Measurements from ENCODE around the gene PCDHA13. TPM values are rescaled to one million over a fixed set of nuclear protein-coding genes. Genes with fewer than 3 reads are reported as not detected.
A peak's percentile ranks its signal among the peaks of the same experiment; 100 is the strongest.

The PCDHA13 gene
- total RNA-seq, 8 experiments from 2014 or later, result 0.21 to 13.2 (median 2.3) TPM; not detected in 1

GRCh38 chr5:140883373-140883772 lies 1.4 kb downstream of the PCDHA13 start:
- 42 to 100% (median 76%) methylated on average over 2 to 32 of the region's 41 CpGs; no CpG with 5 or more reads in 3 of the 10 experiments for WGBS, 10 experiments

GRCh38 chr5:140883927-140884697 lies 2.2 kb downstream of the PCDHA13 start:
- no peak for ATAC-seq (replicated peaks in 6 of 8)
- Histone ChIP-seq H3K4me3 (no peak overlapping the region), H3K4me1 (replicated peaks in 1 of 2) (no peaks in the 10 kb centered on the region), H3K27ac (no peak overlapping the region)
- WGBS, 10 experiments, result 13 to 100% (median 93%) methylated on average over 2 to 52 of the region's 79 CpGs; no CpG with 5 or more reads in 2 of the 10 experiments
- in situ Hi-C loops (cut with MboI; ENCODE audit: low pct_unique_long_range_greater_than_20kb in 2 of 9, low sequenced_read_pairs in 9 of 9, unreplicated experiment in 9 of 9), result loop anchor here in 1 of 9 experiments (25.0 kb wide), 1 partner anchor 153 kb away; no protein-coding TSS in a partner anchor

More at GRCh38 chr5:140883373-140883772, 1.4 kb downstream of the PCDHA13 start:
- no peak overlapping the region for H3K27ac ChIP-seq
- H3K4me3 ChIP-seq, result no peak overlapping the region
- no peaks in the 10 kb centered on the region for H3K4me1 ChIP-seq (replicated peaks in 1 of 2)
- ATAC-seq (replicated peaks in 6 of 8), result no peak
- in situ Hi-C loops (cut with MboI; ENCODE audit: low pct_unique_long_range_greater_than_20kb in 2 of 9, low sequenced_read_pairs in 9 of 9, unreplicated experiment in 9 of 9), result loop anchor here in 1 of 9 experiments (25.0 kb wide), 1 partner anchor 154 kb away; no protein-coding TSS in a partner anchor

- Histone ChIP-seq H3K4me3 (no peak overlapping the region), H3K4me1 (replicated peaks in 1 of 2) (no peaks in the 10 kb centered on the region), H3K27ac (no peak overlapping the region)
- in situ Hi-C loops (cut with MboI; ENCODE audit: low pct_unique_long_range_greater_than_20kb in 2 of 9, low sequenced_read_pairs in 9 of 9, unreplicated experiment in 9 of 9), result no loop called here
- ATAC-seq (replicated peaks in 6 of 8), result no peak
- 83 to 100% (median 100%) methylated on average over 1 of the region's 1 CpG; no CpG with 5 or more reads in 7 of the 10 experiments for WGBS, 10 experiments
Measured at GRCh38 chr5:140916325-140916724, 34.4 kb downstream of the PCDHA13 start.

DNA sequence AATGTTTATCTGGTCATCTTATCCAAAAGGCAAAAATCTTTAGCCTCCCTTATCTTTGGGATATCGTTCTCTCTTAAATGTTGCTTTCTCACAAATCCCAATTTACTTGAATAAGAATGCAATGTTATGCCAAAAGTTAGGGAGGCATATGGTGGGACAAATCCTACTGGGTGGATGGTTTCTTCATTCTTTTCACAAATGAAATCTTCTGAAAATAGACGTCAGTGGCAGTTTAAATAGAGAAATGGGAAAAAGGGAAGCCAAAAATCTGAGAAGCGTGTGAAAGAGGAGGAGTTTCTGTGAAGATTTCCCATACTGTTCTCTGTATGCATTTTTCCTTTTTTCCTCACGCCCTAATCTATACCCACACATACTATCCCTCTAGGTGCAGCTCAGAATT lies 41.7 kb downstream of the PCDHA13 start:
- no peak overlapping the region for H3K4me3 ChIP-seq
- peaks cover 0 to 4% of the 10 kb centered on the region in 2 donors for H3K4me1 ChIP-seq (replicated peaks in 1 of 2)
- WGBS, 10 experiments, result 8 to 100% (median 93%) methylated on average over 1 to 4 of the region's 4 CpGs; no CpG with 5 or more reads in 2 of the 10 experiments
- in situ Hi-C loops (cut with MboI; ENCODE audit: low pct_unique_long_range_greater_than_20kb in 2 of 9, low sequenced_read_pairs in 9 of 9, unreplicated experiment in 9 of 9), result no loop called here
- no peak overlapping the region for H3K27ac ChIP-seq
- ATAC-seq (replicated peaks in 6 of 8), result no peak

DNA sequence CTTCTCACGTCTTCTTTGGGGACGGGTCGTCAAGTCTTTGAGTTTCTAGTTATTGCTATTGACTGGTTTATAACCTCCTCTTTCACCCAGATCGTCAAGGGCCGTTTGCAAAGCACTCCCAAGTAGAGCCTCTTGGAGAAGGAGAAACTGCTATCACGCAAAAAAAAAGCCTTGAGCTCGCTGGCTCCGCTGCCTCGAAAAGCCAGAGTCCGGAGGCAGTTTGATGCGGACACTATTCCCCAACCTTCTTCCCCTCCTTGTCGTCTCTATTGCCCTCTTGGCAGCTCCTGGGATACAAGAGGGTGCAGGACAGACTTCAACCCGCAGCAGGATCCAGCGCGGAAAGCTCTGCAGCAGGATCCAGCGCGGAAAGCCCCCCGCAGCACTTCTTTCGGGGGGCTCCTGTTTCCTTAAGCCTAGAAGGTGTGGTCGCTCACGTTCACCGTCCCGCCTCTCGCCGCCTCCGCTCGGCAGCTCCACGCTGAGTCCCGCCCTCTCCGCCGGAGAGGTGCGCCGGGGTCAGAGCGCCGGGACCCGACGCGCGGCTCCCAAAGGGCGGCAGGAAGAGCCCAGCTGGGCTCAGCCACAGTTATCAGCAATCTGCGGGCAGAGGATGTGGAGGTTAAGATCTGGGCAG lies 44.0 kb downstream of the PCDHA13 start, which contains the start of gene PCDHAC1:
Gene PCDHAC1, plus strand, starts transcription at position 494 of the 637 bp plus-strand sequence. CDS start 594 bp downstream, outside the sequence.
- Histone ChIP-seq H3K4me3 (peak within 1 kb of the TSS; percentile 25 to 56 (median 42)), H3K27ac (peak within 1 kb of the TSS in 1 of 2 donors; percentile 45), H3K4me1 (replicated peaks in 1 of 2) (peaks cover 0 to 4% of the 10 kb centered on the region in 2 donors)
- peak in 7 of 8 experiments; percentile 30 to 85 (median 82) for ATAC-seq (replicated peaks in 6 of 8)
- 0 to 17% (median 3%) methylated on average over 1 to 14 of the region's 41 CpGs; no CpG with 5 or more reads in 5 of the 10 experiments for WGBS, 10 experiments
- in situ Hi-C loops (cut with MboI; ENCODE audit: low pct_unique_long_range_greater_than_20kb in 2 of 9, low sequenced_read_pairs in 9 of 9, unreplicated experiment in 9 of 9), result loop anchor here in 1 of 9 experiments (25.0 kb wide), 1 partner anchor 111 kb away; no protein-coding TSS in a partner anchor

GRCh38 chr5:140926443-140927227 lies 44.7 kb downstream of the PCDHA13 start:
- H3K27ac ChIP-seq, result peak overlapping the region in 1 of 2 donors; percentile 45
- H3K4me1 ChIP-seq (replicated peaks in 1 of 2), result peaks cover 0 to 4% of the 10 kb centered on the region in 2 donors
- peak overlapping the region; percentile 25 to 56 (median 42) for H3K4me3 ChIP-seq
- 0 to 9% (median 6%) methylated on average over 2 to 25 of the region's 74 CpGs; no CpG with 5 or more reads in 4 of the 10 experiments for WGBS, 10 experiments
- in situ Hi-C loops (cut with MboI; ENCODE audit: low pct_unique_long_range_greater_than_20kb in 2 of 9, low sequenced_read_pairs in 9 of 9, unreplicated experiment in 9 of 9), result loop anchor here in 1 of 9 experiments (25.0 kb wide), 1 partner anchor 111 kb away; no protein-coding TSS in a partner anchor
- ATAC-seq (replicated peaks in 6 of 8), result peak; percentile 25 to 98 (median 96)

DNA sequence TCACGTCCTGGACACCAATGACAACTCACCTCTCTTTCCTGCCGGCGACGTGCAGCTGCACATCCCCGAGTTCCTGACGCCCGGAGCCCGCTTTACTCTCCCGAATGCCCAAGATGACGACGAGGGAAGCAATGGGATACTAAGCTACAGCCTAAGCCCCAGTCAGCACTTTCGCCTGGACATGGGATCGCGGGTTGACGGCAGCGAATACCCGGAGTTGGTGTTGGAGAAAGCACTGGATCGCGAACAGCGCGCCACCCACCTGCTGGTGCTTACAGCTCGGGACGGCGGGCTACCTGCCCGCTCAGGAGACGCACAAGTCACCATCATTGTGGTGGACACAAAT lies 45.3 kb downstream of the PCDHA13 start:
- WGBS, 10 experiments, result 5 to 67% (median 35%) methylated on average over 7 to 20 of the region's 26 CpGs; no CpG with 5 or more reads in 6 of the 10 experiments
- peaks cover 0 to 4% of the 10 kb centered on the region in 2 donors for H3K4me1 ChIP-seq (replicated peaks in 1 of 2)
- in situ Hi-C loops (cut with MboI; ENCODE audit: low pct_unique_long_range_greater_than_20kb in 2 of 9, low sequenced_read_pairs in 9 of 9, unreplicated experiment in 9 of 9), result loop anchor here in 1 of 9 experiments (25.0 kb wide), 1 partner anchor 110 kb away; no protein-coding TSS in a partner anchor
- ATAC-seq (replicated peaks in 6 of 8), result no peak
- peak overlapping the region in 1 of 2 donors; percentile 45 for H3K27ac ChIP-seq
- H3K4me3 ChIP-seq, result peak overlapping the region; percentile 25 to 56 (median 42)

Other genes with a start within 250 kb of the PCDHA13 start
- 10 to 100 TPM in 2 of 8 experiments, 1 to 10 TPM in 2, under 1 TPM in 4; 0.11 to 13.4 (median 1.4) TPM for gene CD14, start 248.9 kb upstream of the PCDHA13 start, total RNA-seq
- 10 to 100 TPM in 6 of 8 experiments, 1 to 10 TPM in 2; 7.9 to 25.6 (median 11.9) TPM for gene TMCO6, start 242.7 kb upstream of the PCDHA13 start, total RNA-seq
- gene NDUFA2, start 234.5 kb upstream of the PCDHA13 start, total RNA-seq, result 100 to 1,000 TPM in 5 of 8 experiments, 10 to 100 TPM in 3; 93.1 to 149 (median 106) TPM
- 100 to 1,000 TPM in 7 of 8 experiments, 10 to 100 TPM in 1; 92.2 to 153 (median 116) TPM for gene IK, start 234.3 kb upstream of the PCDHA13 start, total RNA-seq
- 10 to 100 TPM in 7 of 8 experiments, 1 to 10 TPM in 1; 9.9 to 29.8 (median 15.1) TPM for gene WDR55, start 217.2 kb upstream of the PCDHA13 start, total RNA-seq
- gene DND1, start 208.5 kb upstream of the PCDHA13 start, total RNA-seq, result 1 to 10 TPM in 1 of 8 experiments, under 1 TPM in 3, not detected in 4; 0.43 to 1.0 (median 0.46) TPM
- 100 to 1,000 TPM in 2 of 8 experiments, 10 to 100 TPM in 6; 53.1 to 102 (median 77.0) TPM for gene HARS1, start 190.8 kb upstream of the PCDHA13 start, total RNA-seq
- gene HARS2, start 190.7 kb upstream of the PCDHA13 start, total RNA-seq, result 10 to 100 TPM; 21.4 to 45.7 (median 32.6) TPM
- gene ZMAT2, start 181.7 kb upstream of the PCDHA13 start, total RNA-seq, result 10 to 100 TPM; 55.0 to 93.8 (median 73.5) TPM
- gene PCDHA1, start 96.0 kb upstream of the PCDHA13 start, total RNA-seq, result 1 to 10 TPM in 1 of 8 experiments, under 1 TPM in 7; 0.22 to 1.7 (median 0.68) TPM
- gene PCDHA2, start 87.3 kb upstream of the PCDHA13 start, total RNA-seq, result 1 to 10 TPM in 5 of 8 experiments, under 1 TPM in 2, not detected in 1; 0.13 to 6.8 (median 1.5) TPM
- gene PCDHA3, start 81.1 kb upstream of the PCDHA13 start, total RNA-seq, result 1 to 10 TPM in 5 of 8 experiments, under 1 TPM in 2, not detected in 1; 0.63 to 5.8 (median 1.6) TPM
- gene PCDHA4, start 75.1 kb upstream of the PCDHA13 start, total RNA-seq, result 10 to 100 TPM in 5 of 8 experiments, 1 to 10 TPM in 1, under 1 TPM in 2; 0.05 to 50.8 (median 14.1) TPM
- gene PCDHA5, start 60.5 kb upstream of the PCDHA13 start, total RNA-seq, result 1 to 10 TPM in 5 of 8 experiments, under 1 TPM in 2, not detected in 1; 0.24 to 3.1 (median 2.2) TPM
- 10 to 100 TPM in 1 of 8 experiments, 1 to 10 TPM in 4, under 1 TPM in 3; 0.15 to 24.3 (median 2.0) TPM for gene PCDHA6, start 54.2 kb upstream of the PCDHA13 start, total RNA-seq
- gene PCDHA7, start 47.9 kb upstream of the PCDHA13 start, total RNA-seq, result 1 to 10 TPM in 5 of 8 experiments, under 1 TPM in 3; 0.05 to 5.3 (median 1.7) TPM
- 1 to 10 TPM in 5 of 8 experiments, under 1 TPM in 1, not detected in 2; 0.31 to 3.2 (median 2.2) TPM for gene PCDHA8, start 40.9 kb upstream of the PCDHA13 start, total RNA-seq
- gene PCDHA9, start 33.7 kb upstream of the PCDHA13 start, total RNA-seq, result 1 to 10 TPM in 4 of 8 experiments, under 1 TPM in 4; 0.05 to 6.2 (median 0.93) TPM
- 1 to 10 TPM in 6 of 8 experiments, under 1 TPM in 2; 0.10 to 8.1 (median 2.0) TPM for gene PCDHA10, start 26.2 kb upstream of the PCDHA13 start, total RNA-seq
- 1 to 10 TPM in 5 of 8 experiments, under 1 TPM in 2, not detected in 1; 0.31 to 6.3 (median 5.2) TPM for gene PCDHA11, start 13.2 kb upstream of the PCDHA13 start, total RNA-seq
- 10 to 100 TPM in 2 of 8 experiments, 1 to 10 TPM in 3, under 1 TPM in 2, not detected in 1; 0.13 to 22.5 (median 7.4) TPM for gene PCDHA12, start 6.8 kb upstream of the PCDHA13 start, total RNA-seq
- 10 to 100 TPM in 5 of 8 experiments, 1 to 10 TPM in 1, under 1 TPM in 2; 0.05 to 25.2 (median 14.1) TPM for gene PCDHAC1, start 44.2 kb downstream of the PCDHA13 start, total RNA-seq
- gene PCDHAC2, start 84.4 kb downstream of the PCDHA13 start, total RNA-seq, result 10 to 100 TPM in 1 of 8 experiments, 1 to 10 TPM in 5, under 1 TPM in 2; 0.10 to 24.4 (median 4.8) TPM
- gene PCDHB1, start 169.2 kb downstream of the PCDHA13 start, total RNA-seq, result under 1 TPM in 7 of 8 experiments, not detected in 1; 0.04 to 0.43 (median 0.11) TPM
- gene PCDHB2, start 212.5 kb downstream of the PCDHA13 start, total RNA-seq, result 10 to 100 TPM in 5 of 8 experiments, 1 to 10 TPM in 2, under 1 TPM in 1; 0.36 to 45.7 (median 10.3) TPM
- gene PCDHB3, start 218.3 kb downstream of the PCDHA13 start, total RNA-seq, result 1 to 10 TPM in 7 of 8 experiments, not detected in 1; 1.6 to 7.6 (median 2.8) TPM
- gene PCDHB4, start 239.7 kb downstream of the PCDHA13 start, total RNA-seq, result 1 to 10 TPM in 4 of 8 experiments, under 1 TPM in 4; 0.20 to 2.0 (median 1.2) TPM

Measured in motor neuron (in vitro differentiated cells).